Measurements from ENCODE around the gene SNAI3.

DNA sequence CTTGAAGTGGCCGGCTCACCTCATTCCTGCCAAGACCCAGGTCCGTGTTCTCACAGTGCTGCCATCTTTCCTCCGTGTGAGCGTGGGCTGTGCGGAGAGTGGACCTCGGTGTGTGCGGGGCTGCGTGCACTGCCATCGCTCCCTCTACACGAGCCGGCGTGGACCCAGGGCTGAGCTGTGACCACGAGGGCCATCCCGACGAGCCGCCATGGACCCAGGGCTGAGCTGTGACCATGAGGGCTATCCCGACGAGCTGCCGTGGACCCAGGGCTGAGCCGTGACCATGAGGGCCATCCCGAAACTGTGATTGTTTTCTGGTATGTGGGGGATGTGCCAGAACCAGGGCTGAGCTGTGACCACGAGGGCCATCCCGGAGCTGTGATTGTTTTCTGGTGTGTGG is 14.5 kb downstream of the SNAI3 start:
- TF ChIP-seq, protein P1, sequence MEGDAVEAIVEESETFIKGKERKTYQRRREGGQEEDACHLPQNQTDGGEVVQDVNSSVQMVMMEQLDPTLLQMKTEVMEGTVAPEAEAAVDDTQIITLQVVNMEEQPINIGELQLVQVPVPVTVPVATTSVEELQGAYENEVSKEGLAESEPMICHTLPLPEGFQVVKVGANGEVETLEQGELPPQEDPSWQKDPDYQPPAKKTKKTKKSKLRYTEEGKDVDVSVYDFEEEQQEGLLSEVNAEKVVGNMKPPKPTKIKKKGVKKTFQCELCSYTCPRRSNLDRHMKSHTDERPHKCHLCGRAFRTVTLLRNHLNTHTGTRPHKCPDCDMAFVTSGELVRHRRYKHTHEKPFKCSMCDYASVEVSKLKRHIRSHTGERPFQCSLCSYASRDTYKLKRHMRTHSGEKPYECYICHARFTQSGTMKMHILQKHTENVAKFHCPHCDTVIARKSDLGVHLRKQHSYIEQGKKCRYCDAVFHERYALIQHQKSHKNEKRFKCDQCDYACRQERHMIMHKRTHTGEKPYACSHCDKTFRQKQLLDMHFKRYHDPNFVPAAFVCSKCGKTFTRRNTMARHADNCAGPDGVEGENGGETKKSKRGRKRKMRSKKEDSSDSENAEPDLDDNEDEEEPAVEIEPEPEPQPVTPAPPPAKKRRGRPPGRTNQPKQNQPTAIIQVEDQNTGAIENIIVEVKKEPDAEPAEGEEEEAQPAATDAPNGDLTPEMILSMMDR (IDR thresholded peaks at IDR 0.05), result no peak
- no peak for TF ChIP-seq EP300 (IDR thresholded peaks at IDR 0.05)

Data from gastroesophageal sphincter (tissue), 3 donors.